D341Med (cell line): Measurements from ENCODE around the gene BRPF3.

ENCODE experiments used
- DNase-seq: peaks from one replicate; pipeline ENCODE4 v3.0.0; 2012; ENCODE audit warnings: low spot score

BRPF3 gene

DNA sequence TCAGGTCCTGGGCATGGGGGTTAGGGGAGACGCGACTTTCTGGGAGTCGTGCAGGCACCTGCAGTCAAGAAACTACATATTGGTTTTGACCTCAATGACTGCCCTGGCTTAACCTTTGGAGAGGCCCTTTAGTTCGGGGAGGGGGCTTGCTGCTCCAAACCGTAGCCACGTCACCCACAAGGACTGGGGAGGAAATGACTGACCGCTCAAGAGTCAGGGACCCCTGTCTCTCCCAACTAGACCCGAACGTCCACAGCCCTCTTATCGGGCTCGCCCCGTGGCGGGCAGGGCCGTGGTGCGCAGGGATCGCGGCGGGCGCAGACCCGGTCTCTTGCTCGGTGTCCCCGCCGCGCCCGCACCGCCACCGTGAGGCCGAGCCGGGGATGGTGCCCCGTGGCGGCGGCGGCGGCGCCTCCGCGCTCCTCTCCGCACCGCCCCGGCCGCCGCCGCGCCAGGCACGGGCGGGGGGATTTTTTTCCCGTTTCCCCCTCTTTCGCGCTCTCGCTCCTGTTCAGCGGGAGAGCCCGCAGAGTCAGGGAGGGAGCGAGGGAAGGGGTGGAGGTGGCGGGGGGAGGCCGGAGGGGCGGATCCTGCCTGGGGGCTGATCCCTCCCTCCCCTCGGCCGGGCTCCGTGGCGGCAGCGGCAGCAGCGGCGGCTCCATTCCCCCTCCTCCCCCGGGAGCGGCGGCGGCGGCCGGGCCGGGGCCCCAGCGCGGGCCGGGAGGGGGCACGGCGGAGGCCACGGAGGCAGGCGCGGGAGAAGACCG lies at the start of gene BRPF3:
Gene BRPF3, plus strand, starts transcription at position 632 of the 767 bp plus-strand sequence. CDS start 3,579 bp downstream, outside the sequence.
- DNase-seq = peak; percentile 91

DNA sequence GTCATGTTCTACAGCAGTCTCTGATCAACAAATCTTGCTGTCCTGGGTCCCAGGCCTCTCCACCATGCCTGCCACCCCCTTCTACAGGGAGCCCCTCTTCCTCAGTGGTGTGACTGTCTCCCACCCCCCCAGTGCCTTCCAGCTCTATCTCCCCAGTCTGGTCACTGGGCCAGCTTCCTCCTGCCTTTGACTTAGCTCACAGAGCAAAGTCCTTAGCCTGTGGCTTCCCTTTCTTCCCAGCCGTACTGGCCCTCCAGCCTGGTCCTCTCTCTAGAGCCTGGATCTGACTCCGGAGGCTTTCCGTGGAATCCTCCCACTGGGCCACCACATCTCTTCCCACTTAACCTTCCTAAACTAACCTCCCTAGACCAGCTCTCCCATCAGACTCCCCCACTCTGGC lies 49.2 kb upstream of the BRPF3 start:
- DNase-seq = no peak

DNA sequence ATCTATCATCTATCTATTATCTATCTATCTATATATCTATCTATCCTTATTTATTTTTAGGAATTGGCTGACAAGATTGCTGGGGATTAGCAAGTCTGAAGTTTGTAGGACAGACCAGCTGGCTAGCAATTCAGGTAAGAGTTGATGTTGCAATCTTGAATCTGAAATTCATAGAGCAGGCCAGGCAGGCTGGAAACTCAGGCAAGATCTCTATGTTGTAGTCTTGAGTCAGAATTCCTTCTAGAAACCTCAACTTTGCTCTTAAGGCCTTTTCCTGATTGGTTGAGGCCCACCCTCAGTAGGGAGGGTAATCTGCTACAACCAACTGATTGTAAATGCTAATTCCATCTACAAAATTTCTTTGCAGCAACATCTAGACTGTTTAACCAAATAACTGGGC lies 47.1 kb upstream of the BRPF3 start:
- DNase-seq = no peak

DNA sequence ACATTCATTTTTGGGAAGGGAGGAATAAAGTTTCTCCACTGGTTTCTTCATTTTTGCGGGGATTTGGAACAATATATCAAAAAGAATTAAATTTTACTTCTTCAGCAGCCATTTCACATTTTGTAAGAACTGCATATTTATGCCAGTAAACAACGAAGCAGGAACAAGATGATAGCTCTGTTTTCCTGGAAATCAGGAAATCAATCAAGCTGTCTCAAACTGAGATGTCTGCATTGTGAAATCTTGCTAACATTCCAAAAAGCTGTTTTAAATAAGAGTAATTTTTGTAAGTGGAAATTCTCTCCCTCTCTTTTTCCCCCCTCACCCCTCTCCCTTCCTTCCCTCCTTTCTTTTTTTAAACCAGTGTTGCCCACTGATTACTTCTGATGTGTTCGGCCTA lies 46.3 kb upstream of the BRPF3 start:
- no peak for DNase-seq

DNA sequence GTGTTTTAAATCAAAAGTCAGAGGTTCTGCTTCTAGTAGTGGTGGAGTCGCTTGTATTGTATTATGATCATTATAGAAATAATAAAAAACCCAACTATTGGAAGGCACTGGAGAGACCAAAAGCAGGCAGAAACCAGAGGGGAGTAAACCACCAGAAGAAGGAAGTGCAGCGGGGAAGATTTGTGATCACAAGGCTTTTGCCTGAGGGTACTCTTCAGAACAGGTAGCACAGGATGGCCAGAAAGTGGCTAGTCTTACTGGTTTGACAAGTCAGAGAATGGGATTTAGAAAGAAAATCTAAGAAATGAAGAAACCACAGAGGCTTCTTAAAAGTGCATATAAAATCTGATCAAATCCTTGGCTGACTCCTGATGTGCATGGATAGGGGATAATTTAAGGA lies 42.3 kb upstream of the BRPF3 start:
- no peak for DNase-seq

DNA sequence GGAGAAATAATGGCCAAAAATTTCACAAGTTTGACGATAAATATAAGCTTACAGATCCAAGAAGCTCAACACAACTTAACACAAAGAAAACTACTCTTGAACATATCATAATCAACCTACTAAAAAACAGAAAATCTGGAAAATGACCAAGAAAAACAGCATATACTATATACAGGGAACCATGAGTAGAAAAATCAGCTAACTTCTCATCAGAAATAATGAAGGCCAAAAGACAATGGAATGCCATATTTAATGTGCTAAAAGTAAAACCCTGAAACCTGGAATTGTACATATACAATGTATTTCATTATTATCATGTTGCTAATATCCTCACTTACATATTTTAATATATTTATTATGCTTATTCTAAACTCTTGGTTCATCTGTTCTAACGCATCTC lies 40.9 kb upstream of the BRPF3 start:
- no peak for DNase-seq

DNA sequence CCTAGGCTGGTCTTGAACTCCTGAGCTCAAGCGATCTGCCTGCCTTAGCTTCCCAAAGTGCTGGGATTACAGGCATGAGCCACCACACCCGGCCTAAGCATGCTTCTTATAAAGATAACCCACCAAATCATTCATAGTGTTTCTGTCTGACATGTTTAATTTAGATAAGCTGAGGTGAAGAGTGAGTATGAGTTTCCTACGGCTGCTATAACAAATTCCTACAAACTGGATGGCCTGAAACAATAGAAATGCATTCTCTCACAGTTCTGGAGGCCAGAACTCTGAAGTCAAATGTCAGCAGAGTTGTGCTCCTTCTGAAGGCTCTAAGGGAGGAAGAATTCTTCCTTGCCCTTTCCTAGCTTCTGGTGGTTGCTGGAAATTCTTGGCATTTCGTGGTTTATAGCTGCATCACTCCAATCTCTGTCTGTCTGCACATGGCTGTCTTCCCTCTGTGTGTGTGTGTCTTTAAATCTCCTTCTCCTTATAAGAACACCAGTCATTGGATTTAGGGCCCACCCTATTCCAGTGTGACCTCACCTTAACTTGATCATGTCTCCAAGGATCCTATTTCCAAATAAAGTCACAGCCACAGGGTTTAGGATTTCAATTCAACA lies 36.3 kb upstream of the BRPF3 start:
- DNase-seq = no peak

DNA sequence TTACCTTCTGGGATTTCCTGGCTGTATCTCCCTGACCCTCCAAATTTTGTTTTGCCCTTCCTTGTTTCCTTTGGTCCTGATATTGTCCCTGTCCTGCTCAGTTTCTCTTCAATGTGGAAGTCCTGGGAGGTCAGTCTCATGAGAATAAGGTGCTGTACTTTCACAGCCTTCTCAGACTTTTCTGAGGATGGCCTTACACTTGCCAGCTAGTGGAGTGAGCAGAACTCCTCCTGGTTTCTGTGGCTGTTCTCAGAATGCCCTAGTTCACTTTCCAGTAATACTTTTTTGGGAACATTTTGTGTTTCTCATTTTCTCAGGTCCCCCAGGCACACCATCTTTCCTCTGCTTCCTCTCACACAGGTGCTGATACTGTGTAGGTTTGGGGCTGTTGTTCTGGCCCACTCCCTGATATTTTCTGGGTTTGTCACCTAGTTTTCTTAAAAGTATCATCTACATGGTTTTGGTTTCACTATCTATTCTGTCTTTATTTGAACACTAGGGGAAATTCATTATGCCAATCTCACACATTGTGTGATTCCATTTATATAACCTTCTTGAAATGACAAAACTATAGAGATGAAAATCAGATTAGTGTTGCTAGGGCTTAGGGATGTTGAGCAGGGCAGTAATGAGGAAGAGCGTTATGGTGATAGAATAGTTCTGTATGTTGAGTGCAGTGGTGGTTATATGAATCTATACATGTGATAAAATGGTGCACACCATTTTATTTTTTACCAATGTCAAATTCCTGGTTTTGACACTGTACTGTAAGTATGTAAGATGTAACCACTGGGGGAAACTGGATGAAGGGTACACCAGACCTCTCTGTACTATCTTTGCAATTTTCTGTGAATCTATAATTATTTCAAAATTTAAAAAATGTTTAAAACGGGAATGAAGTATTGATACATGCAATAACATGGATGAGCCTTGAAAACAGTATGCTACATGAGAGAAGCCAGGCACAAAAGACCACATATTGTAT lies 27.2 kb upstream of the BRPF3 start:
- DNase-seq = no peak

DNA sequence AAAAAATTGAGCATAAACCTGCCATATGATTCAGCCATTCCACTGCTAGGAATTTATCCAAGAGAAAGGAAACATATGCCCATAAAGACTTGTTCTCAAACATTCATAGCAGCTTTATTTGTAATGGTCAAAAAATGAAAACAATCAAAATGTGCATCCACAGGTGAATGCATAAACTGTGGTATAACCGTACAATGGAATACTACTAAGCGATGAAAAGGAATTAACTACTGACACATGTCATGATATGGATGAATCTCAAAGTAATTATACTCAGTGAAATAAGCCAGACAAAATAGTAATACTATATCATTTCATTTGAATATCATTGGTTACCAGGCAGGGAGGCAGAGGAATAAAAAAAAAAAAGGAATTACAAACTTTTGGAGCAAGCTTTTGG lies 25.8 kb upstream of the BRPF3 start:
- no peak for DNase-seq

DNA sequence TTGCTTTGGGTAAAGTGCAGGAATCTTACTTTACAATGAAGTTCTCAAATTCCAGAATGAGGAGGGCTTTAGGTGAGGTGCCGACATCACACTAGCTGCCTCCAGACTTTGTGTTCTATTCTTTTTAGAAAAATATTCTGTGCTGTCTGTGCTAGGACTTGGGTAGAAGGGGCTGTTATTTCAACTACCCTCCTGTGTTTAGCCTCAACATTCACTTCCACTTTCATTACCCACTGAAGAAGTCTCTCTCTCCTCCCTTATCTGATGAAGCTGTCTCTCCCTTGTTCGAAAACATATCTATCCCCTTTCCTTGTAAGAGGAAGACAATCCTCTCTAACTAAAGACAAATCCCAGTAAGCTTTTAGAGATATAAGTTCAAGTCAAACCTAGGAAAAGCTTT lies 25.0 kb upstream of the BRPF3 start:
- DNase-seq = no peak

DNA sequence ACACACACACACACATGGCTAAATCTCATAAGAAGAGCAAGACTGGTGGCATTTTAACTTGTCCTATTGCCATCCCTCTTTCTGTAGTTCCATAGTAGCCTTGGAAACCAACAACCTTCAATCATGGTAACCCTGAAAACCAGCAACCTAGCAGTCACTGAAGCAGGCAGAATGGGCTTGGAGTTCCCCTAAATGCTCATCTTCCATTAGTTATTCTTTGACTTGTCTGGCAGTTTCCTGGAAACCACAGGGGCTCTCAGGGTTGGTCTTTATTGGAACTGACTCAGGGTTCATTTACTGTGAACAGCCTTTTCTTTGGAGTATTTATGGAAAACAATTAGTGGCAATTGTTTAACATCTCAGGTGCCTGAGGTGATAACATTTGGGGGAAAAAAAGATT lies 19.4 kb upstream of the BRPF3 start:
- DNase-seq = no peak

DNA sequence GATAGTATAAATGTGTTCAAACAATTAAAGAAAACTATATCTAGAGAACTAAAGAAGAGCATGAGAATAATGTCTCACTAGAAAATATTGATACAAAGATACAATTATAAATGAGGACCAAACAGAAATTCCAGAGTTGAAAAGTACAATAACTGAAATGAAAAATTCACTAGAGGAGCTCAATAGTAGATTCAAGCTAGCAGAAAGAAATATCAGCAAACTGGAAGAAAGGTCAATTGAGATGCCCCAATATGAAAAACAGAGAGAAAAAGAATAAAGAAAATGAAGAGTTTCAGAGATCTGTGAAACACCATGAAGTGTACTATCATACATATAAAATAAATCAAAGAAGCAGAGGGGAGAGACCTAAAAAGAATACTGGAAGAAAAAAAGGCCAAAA lies 18.0 kb upstream of the BRPF3 start:
- DNase-seq = no peak

DNA sequence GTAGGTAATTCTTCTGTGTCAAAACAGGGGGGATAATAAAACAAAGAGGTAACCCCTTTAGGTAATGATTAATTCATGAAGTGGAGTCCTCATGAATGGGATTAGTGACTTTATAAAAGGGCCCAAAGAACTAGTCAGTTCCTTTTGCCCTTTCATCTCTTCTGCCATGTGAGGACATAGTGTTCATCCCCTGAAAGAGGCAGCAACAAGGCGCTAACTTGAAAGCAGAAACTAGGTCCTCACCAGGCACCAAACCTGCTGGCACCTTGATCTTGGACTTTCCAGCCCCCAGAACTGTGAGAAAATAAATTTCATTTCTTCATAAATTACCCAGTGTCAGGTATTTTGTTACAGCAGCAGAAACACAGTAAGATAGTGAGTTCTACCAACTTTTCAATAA lies 16.4 kb upstream of the BRPF3 start:
- no peak for DNase-seq

DNA sequence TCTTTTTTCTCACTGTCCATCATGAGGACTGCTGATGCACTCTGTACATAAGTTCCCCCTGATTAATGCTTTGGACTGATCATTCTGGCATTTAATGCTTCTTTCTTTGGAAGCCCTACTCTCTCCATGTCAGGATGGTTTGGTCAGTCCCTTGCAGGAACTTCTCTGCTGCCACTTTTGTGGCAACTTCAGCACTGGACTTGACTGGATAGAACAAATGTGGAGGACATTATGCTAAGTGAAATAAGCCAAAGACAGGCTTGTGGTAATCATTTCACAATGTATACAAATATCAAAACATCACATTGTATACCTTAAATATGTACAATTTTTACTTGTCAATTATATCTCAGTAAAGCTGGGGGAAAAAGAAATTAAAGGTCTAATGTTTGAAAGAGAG lies 12.2 kb upstream of the BRPF3 start:
- no peak for DNase-seq

DNA sequence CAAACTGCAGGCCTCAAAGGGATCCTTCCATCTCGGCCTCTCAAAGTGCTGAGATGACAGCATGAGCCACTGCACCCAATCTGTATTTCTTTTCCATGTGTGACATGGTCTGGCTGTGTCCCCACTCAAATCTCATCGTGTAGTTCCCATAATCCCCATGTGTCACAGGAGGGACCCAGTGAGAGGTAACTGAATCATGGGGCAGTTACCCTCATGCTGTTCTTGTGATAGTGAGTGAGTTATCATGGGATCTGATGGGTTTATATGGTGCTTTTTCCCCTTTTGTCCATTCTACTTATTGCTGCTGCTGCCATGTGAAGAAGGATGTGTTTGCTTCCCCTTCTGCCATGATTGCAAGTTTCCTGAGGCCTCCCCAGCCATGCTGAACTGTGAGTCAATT lies 10.3 kb upstream of the BRPF3 start:
- no peak for DNase-seq

DNA sequence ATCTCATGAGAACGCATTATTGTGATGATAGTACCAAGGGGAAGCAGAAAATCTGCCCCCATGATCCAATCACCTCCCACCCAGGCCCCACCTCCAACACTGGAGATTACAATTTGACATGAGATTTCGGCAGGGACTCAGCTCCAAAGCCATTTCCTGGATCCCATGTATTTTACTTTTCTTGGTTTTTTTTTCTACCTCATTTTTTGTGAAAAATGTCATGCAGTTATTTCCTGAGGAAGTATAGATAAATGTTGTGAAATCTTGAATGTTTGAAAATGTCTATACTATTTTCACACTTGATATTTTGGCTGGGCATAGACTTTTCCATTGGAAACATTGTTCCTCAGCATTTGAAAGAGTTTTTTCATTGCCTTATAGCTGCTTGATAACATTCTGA lies 9.1 kb upstream of the BRPF3 start:
- no peak for DNase-seq

DNA sequence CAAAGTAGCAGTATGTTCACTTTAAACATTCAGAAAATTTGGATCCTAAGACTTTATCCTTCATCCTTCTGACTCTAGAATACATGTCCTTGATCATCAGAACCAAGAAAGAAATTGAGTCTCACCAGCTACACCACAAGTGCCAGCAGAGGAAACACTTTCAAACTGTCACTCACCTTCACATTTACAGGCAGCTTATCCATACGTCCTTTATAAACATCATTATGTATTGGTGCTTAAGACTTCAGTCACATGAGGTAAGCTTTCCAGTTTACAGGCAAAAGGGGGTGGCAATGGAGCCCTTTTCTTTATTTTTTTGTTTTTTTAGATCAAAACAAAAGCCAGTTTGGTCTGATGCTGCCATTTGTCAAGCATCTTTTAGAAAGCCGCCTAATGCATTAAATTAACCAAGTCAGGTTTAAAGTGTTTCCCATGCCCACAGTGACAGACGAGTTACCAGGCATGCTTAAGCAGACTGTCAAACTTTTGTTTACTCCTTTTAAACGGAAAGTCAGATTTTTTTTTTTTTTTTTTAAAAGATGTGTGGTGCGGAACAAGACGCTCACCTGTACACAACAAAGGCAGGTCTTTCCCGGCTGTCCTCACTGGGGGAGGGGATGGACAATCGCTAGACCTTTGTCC lies 952 bp upstream of the BRPF3 start:
- no peak for DNase-seq

DNA sequence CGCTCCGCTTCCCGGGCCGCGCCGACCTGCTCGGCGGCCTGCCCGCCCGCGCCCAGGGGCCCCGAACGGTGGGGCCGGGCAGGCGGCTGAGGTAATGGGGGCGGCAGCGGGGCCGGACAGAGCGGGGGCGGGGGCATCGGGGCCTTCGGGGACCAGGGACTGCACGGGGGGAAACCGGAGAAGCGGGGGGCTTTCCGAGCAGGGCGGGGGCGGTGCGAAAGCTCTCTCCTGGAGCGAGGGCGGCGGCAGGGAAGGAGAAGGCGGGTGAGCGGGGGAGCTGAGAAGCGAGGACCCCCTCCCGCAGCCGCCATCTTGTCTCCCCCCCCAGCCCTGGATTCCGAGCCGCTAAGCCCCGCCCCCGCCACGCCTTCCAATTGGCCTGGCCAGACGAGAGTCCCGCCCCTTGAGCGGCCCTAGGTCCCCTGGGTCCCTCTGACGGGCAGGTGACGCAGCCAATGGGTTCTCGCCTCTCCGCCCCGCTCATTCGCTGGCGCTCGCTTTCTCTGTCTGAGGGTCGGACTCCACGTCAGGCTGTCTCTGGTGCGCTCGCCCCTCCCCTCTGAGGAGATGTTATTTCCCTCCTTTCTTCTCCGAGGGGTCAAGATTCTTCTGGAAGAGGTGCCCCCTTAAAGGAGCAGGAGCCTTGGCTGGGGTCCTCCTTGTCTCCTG lies 470 bp downstream of the BRPF3 start:
- peak; percentile 99 for DNase-seq

DNA sequence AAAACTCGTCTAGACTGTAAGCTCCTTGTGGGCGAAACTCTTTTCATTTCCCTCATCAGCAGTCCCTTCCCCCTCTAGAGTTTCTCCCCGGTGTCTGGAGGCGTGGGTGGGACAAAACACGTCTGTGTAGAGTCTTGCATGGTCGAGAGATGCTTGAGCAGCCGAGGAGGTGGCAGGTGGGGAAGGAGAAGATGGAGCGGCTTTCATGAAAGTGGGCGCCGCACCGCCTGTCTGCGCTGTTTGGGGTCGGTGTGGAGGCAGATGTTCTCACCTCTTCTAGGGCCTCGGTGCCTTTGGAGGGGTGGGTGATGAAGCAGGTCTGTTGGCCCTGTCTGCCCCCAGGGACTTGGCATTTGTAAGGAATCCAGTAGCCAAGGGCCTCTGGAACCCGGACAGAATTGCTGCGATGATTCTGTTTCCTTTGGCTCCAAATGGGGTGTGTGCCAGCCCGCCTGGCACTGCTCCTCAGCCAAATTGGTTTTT lies 1.2 kb downstream of the BRPF3 start:
- no peak for DNase-seq

DNA sequence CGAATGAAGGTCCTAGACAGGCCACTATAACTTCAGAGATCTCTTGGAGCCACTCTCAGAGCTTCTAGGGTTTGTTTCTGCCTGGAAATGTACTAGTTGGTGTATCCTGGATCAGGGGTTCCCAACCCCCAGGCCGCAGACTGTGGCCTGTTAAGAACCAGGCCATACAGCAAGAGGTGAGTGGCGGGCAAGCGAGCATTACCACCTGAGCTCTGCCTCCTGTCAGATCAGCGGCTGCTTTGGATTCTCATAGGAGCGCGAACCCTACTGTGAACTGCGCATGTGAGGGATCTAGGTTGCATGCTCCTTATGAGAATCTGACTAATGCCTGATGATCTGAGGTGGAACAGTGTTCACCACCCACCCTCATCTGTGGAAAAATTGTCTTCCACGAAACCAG lies 2.4 kb downstream of the BRPF3 start:
- DNase-seq = no peak

DNA sequence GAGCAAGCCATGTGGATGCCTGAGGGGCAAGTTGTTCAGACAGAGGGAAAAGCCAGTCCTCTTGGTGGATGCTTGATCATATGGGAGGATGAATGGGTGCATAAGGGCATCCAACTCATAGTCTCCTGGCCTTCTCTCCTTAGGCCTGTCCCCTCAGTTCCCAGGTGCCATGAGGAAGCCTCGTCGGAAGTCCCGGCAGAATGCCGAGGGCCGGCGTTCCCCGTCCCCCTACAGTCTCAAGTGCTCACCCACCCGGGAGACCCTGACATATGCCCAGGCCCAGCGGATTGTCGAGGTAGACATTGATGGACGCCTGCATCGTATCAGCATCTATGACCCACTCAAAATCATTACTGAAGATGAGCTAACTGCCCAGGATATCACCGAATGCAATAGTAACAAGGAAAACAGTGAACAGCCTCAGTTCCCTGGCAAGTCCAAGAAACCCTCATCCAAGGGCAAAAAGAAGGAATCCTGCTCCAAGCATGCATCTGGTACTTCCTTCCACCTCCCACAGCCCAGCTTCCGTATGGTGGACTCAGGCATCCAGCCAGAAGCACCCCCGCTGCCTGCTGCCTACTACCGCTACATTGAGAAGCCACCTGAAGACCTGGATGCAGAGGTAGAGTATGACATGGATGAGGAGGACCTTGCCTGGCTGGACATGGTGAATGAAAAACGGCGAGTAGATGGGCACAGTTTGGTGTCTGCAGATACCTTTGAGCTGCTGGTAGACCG lies 3.8 kb downstream of the BRPF3 start:
- no peak for DNase-seq
